OCI-LY1 (cell line): Measurements from ENCODE around the gene METTL1.

Experiments
- H2AFZ ChIP-seq: fragments of 200-600 bp; sonication (generic), shearing (Covaris generic); 2 replicates; pipeline ENCODE4 v1.6.0; 2014; ENCODE audit warnings: antibody characterized with exemption, mild to moderate bottlenecking, low read length
- H3F3A ChIP-seq: fragments of 200-600 bp; sonication (generic), shearing (Covaris generic); 2 replicates; pipeline ENCODE4 v1.6.0; 2014; ENCODE audit warnings: mild to moderate bottlenecking, antibody characterized with exemption, low read length, moderate library complexity; ENCODE audit not compliant: insufficient read depth
- H3K27ac ChIP-seq: fragments of 200-600 bp; sonication (generic); 2 replicates; pipeline ENCODE4 v1.5.1; 2014; ENCODE audit warnings: low read length, mixed run types, mild to moderate bottlenecking, low read depth; ENCODE audit not compliant: poor library complexity, severe bottlenecking
- H3K27me3 ChIP-seq: fragments of 200-600 bp; sonication (generic); 2 replicates; pipeline ENCODE4 v1.6.0; 2014; ENCODE audit warnings: antibody characterized with exemption, mild to moderate bottlenecking, low read length, moderate library complexity; ENCODE audit not compliant: insufficient read depth
- H3K36me3 ChIP-seq: fragments of 200-600 bp; sonication (generic); 2 replicates; pipeline ENCODE4 v1.6.1; 2014; ENCODE audit warnings: mild to moderate bottlenecking, antibody characterized with exemption, low read length, moderate library complexity, mixed read lengths; ENCODE audit not compliant: insufficient read depth
- H3K4me1 ChIP-seq: fragments of 200-600 bp; sonication (generic); 2 replicates; pipeline ENCODE4 v1.5.1; 2014; ENCODE audit warnings: mild to moderate bottlenecking, low read length, moderate library complexity; ENCODE audit not compliant: insufficient read depth, severe bottlenecking
- H3K4me2 ChIP-seq: fragments of 200-600 bp; sonication (generic), shearing (Covaris generic); 2 replicates; pipeline ENCODE4 v1.6.1; 2014; ENCODE audit warnings: low read length
- H3K4me3 ChIP-seq: fragments of 200-600 bp; sonication (generic); 2 replicates; pipeline ENCODE4 v1.5.1; 2014; ENCODE audit warnings: low read length, low read depth, mild to moderate bottlenecking, mixed read lengths; ENCODE audit not compliant: poor library complexity, severe bottlenecking
- H3K79me2 ChIP-seq: fragments of 200-600 bp; shearing (Covaris generic); 2 replicates; pipeline ENCODE4 v1.6.1; 2016; ENCODE audit warnings: mixed run types, low read length, mixed read lengths; ENCODE audit not compliant: insufficient read depth
- H3K9ac ChIP-seq: fragments of 200-600 bp; sonication (generic), shearing (Covaris generic); 2 replicates; pipeline ENCODE4 v1.6.1; 2014; ENCODE audit warnings: mild to moderate bottlenecking, low read length, mixed read lengths
- H3K9me2 ChIP-seq: fragments of 200-600 bp; sonication (generic), shearing (Covaris generic); 2 replicates; pipeline ENCODE4 v1.6.1; 2014; ENCODE audit warnings: low read depth, mild to moderate bottlenecking, low read length, mixed read lengths
- H3K9me3 ChIP-seq: fragments of 200-600 bp; shearing (Covaris generic); 2 replicates; pipeline ENCODE4 v1.6.1; 2014; ENCODE audit warnings: low read length, mixed read lengths
- H4K20me1 ChIP-seq: fragments of 200-600 bp; sonication (generic), shearing (Covaris generic); 2 replicates; pipeline ENCODE4 v1.6.0; 2016; ENCODE audit warnings: mild to moderate bottlenecking, low read length; ENCODE audit not compliant: insufficient read depth
- EZH2 ChIP-seq: fragments of 200-600 bp; sonication (generic), shearing (Covaris generic); IDR thresholded peaks from 2 replicates; pipeline ENCODE4 v1.8.0; 2017; ENCODE audit warnings: borderline replicate concordance, mixed run types, mild to moderate bottlenecking, antibody characterized with exemption, low read length, moderate library complexity, mixed read lengths
- TF ChIP-seq, protein P1 (sequence below): fragments of 200-600 bp; sonication (generic), shearing (Covaris generic); IDR thresholded peaks from 2 replicates; pipeline ENCODE4 v1.5.1; 2017; ENCODE audit warnings: mild to moderate bottlenecking, antibody characterized with exemption, low read length, moderate library complexity, mixed read lengths

METTL1 gene

GRCh38 chr12:57749061-57749460, 22.8 kb downstream of the METTL1 start:
- H3K27ac ChIP-seq = no peak overlapping the region
- H3K36me3 ChIP-seq = peaks cover 50% of the 10 kb centered on the region
- no peak overlapping the region for H3K4me3 ChIP-seq
- peaks cover 21% of the 10 kb centered on the region for H3K79me2 ChIP-seq
- peaks cover 47% of the 10 kb centered on the region for H3K4me1 ChIP-seq
- no peak overlapping the region for H3K4me2 ChIP-seq
- no peaks in the 10 kb centered on the region; the same call in 1 of the 2 replicates for H3F3A ChIP-seq
- no peak for TF ChIP-seq EZH2
- TF ChIP-seq, protein P1, sequence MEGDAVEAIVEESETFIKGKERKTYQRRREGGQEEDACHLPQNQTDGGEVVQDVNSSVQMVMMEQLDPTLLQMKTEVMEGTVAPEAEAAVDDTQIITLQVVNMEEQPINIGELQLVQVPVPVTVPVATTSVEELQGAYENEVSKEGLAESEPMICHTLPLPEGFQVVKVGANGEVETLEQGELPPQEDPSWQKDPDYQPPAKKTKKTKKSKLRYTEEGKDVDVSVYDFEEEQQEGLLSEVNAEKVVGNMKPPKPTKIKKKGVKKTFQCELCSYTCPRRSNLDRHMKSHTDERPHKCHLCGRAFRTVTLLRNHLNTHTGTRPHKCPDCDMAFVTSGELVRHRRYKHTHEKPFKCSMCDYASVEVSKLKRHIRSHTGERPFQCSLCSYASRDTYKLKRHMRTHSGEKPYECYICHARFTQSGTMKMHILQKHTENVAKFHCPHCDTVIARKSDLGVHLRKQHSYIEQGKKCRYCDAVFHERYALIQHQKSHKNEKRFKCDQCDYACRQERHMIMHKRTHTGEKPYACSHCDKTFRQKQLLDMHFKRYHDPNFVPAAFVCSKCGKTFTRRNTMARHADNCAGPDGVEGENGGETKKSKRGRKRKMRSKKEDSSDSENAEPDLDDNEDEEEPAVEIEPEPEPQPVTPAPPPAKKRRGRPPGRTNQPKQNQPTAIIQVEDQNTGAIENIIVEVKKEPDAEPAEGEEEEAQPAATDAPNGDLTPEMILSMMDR = no peak
- no peak overlapping the region for H3K9ac ChIP-seq
- H3K9me3 ChIP-seq = no peaks in the 10 kb centered on the region
- no peaks in the 10 kb centered on the region for H3K27me3 ChIP-seq
- H4K20me1 ChIP-seq = no peaks in the 10 kb centered on the region
- H3K9me2 ChIP-seq = no peaks in the 10 kb centered on the region
- H2AFZ ChIP-seq = no peak overlapping the region

GRCh38 chr12:57746025-57746424, 25.9 kb downstream of the METTL1 start:
- H3K9ac ChIP-seq = peak overlapping the region; percentile 83; the same call in 1 of the 2 replicates
- no peaks in the 10 kb centered on the region for H3K9me3 ChIP-seq
- no peak overlapping the region for H3K27ac ChIP-seq
- H3K9me2 ChIP-seq = no peaks in the 10 kb centered on the region
- H3K27me3 ChIP-seq = no peaks in the 10 kb centered on the region
- peaks cover 10% of the 10 kb centered on the region for H3K79me2 ChIP-seq
- peak overlapping the region; percentile 79 for H3K4me2 ChIP-seq
- peaks cover 49% of the 10 kb centered on the region for H3K36me3 ChIP-seq
- no peaks in the 10 kb centered on the region; the same call in 1 of the 2 replicates for H3F3A ChIP-seq
- H3K4me1 ChIP-seq = peaks cover 46% of the 10 kb centered on the region
- no peak for TF ChIP-seq EZH2
- TF ChIP-seq, protein P1 = no peak
- H2AFZ ChIP-seq = no peak overlapping the region
- peak overlapping the region; percentile 72 for H3K4me3 ChIP-seq
- H4K20me1 ChIP-seq = no peaks in the 10 kb centered on the region

GRCh38 chr12:57745485-57745881, 26.4 kb downstream of the METTL1 start:
- no peak overlapping the region for H2AFZ ChIP-seq
- no peak for TF ChIP-seq EZH2
- TF ChIP-seq, protein P1 = no peak
- peak overlapping the region; percentile 74 for H3K27ac ChIP-seq
- H3K9ac ChIP-seq = peak overlapping the region; percentile 83
- H3K79me2 ChIP-seq = peaks cover 5% of the 10 kb centered on the region
- no peaks in the 10 kb centered on the region for H3K27me3 ChIP-seq
- no peaks in the 10 kb centered on the region; the same call in 1 of the 2 replicates for H3F3A ChIP-seq
- H3K4me3 ChIP-seq = peak overlapping the region; percentile 72
- peaks cover 44% of the 10 kb centered on the region for H3K36me3 ChIP-seq
- H3K4me2 ChIP-seq = peak overlapping the region; percentile 79
- H3K9me2 ChIP-seq = no peaks in the 10 kb centered on the region
- H4K20me1 ChIP-seq = no peaks in the 10 kb centered on the region
- H3K9me3 ChIP-seq = no peaks in the 10 kb centered on the region
- H3K4me1 ChIP-seq = peaks cover 46% of the 10 kb centered on the region
